PC-3 (cell line): ENCODE results near the gene BAIAP2. TPM values are rescaled to one million over a fixed set of nuclear protein-coding genes. Genes with fewer than 3 reads are reported as not detected.

ENCODE experiments used
- ATAC-seq: fragments of 200-7000 bp; cut with Tn5 transposase; 2 replicates; pipeline ENCODE4 v1.9.1; 2020; ENCODE audit warnings: mild to moderate bottlenecking, moderate library complexity
- BruUV-seq: library from RNA; stranded (reverse); fragments of 400-500 nt; replicated peaks from 2 replicates; lab custom pipeline; 2021; lab: Mats Ljungman, UMichigan
- CTCF ChIA-PET: fragments of 300-600 bp; sonication (Branson Sonifier 250); formaldehyde crosslinking; loops from one replicate; lab custom pipeline; 2022; ENCODE audit warnings: antibody characterized with exemption; lab: Charles Lee
- POLR2A ChIA-PET: fragments of 300-600 bp; sonication (Branson Sonifier 250); formaldehyde crosslinking; loops from one replicate; lab custom pipeline; 2022; ENCODE audit warnings: antibody characterized with exemption; ENCODE audit not compliant: unreplicated experiment; lab: Charles Lee
- DNase-seq: peaks from one replicate; pipeline ENCODE4 v3.0.0-alpha.2; 2015
- H2AFZ ChIP-seq: fragments of 300-600 bp; sonication (generic); 2 replicates; pipeline ENCODE4 v1.6.0; 2016; ENCODE audit warnings: antibody characterized with exemption, low read length
- H3F3A ChIP-seq: fragments of 300-600 bp; sonication (generic); one replicate; pipeline ENCODE4 v1.6.0; 2017; ENCODE audit warnings: antibody characterized with exemption, low read length, control low read depth, mild to moderate bottlenecking; ENCODE audit not compliant: unreplicated experiment
- H3K27ac ChIP-seq: fragments of 300-600 bp; sonication (generic); 2 replicates; pipeline ENCODE4 v1.5.1; 2016; ENCODE audit warnings: mild to moderate bottlenecking, low read length
- H3K27me3 ChIP-seq: fragments of 300-600 bp; sonication (generic); 2 replicates; pipeline ENCODE4 v1.6.1; 2016; ENCODE audit warnings: low read length, mixed read lengths
- H3K36me3 ChIP-seq: fragments of 300-600 bp; sonication (generic); 2 replicates; pipeline ENCODE4 v1.6.1; 2016; ENCODE audit warnings: low read depth, mixed run types, low read length, mixed read lengths
- H3K4me1 ChIP-seq: fragments of 300-600 bp; sonication (generic); 2 replicates; pipeline ENCODE4 v1.5.1; 2016; ENCODE audit warnings: low read length; ENCODE audit not compliant: insufficient read depth
- H3K4me2 ChIP-seq: fragments of 300-600 bp; sonication (generic); 2 replicates; pipeline ENCODE4 v1.6.0; 2016; ENCODE audit warnings: low read length
- H3K4me3 ChIP-seq: fragments of 300-600 bp; sonication (generic); 2 replicates; pipeline ENCODE4 v1.5.1; 2016; ENCODE audit warnings: mild to moderate bottlenecking, low read length, mixed read lengths
- H3K79me2 ChIP-seq: fragments of 300-600 bp; sonication (generic); 2 replicates; pipeline ENCODE4 v1.6.1; 2017; ENCODE audit warnings: low read length, mixed read lengths
- H3K9ac ChIP-seq: fragments of 300-600 bp; sonication (generic); 2 replicates; pipeline ENCODE4 v1.6.0; 2016; ENCODE audit warnings: mild to moderate bottlenecking, low read length
- H3K9me2 ChIP-seq: fragments of 300-600 bp; sonication (generic); replicated peaks from 2 replicates; pipeline ENCODE4 v1.6.1; 2016; ENCODE audit warnings: mixed run types, low read length, mixed read lengths
- H3K9me3 ChIP-seq: fragments of 300-600 bp; sonication (generic); 2 replicates; pipeline ENCODE4 v1.6.1; 2016; ENCODE audit warnings: low read length, mixed read lengths
- H4K20me1 ChIP-seq: fragments of 300-600 bp; sonication (generic); 2 replicates; pipeline ENCODE4 v1.6.1; 2016; ENCODE audit warnings: low read length, mixed read lengths
- CTCF ChIP-seq: fragments of 300-600 bp; sonication (generic); conservative IDR thresholded peaks from 2 replicates; pipeline ENCODE4 v1.5.1; 2017; ENCODE audit warnings: antibody characterized with exemption, low read depth, mild to moderate bottlenecking, low read length
- EZH2 ChIP-seq: fragments of 300-600 bp; sonication (generic); IDR thresholded peaks from one replicate; pipeline ENCODE4 v1.6.1; 2017; ENCODE audit warnings: antibody characterized with exemption, mild to moderate bottlenecking, low read length; ENCODE audit not compliant: unreplicated experiment
- EZH2phosphoT487 ChIP-seq: fragments of 300-600 bp; sonication (generic); IDR thresholded peaks from 2 replicates; pipeline ENCODE4 v1.6.1; 2018; ENCODE audit warnings: mild to moderate bottlenecking, antibody characterized with exemption, low read length, borderline replicate concordance
- intact Hi-C: fragments of 100-400 bp; cut with micrococcal nuclease; formaldehyde crosslinking; loops from 2 replicates; pipeline ENCODE4 v1.9.0; 2023
- total RNA-seq: library from RNA; depleted of rRNA; stranded (reverse); fragments of >200 nt; gene quantifications from 2 replicates; pipeline ENCODE4 v1.2.3, GENCODE V29; 2014

BAIAP2 gene
- total RNA-seq, 1 experiment from 2014 or later, result 56.9 TPM

DNA sequence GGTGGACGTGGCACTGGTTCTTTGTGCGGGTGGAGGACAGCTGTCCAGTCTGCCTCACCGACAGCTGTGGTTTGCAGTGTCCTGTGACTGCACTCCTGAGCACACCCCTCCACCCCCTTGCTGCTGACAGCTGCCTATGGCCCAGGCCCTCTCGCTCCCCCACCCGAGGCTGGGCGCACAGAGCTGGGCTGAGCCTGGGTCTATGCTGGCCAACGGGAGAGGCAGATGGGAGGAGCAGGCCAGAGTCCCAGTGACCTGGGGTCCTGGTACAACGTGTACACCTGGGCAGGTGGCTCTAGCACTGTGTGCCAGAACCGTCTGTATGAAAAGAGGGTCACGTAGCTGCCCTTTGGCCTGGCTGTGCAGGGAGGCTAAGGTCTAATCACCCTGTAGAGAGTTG, 30.5 kb downstream of the BAIAP2 start:
- H3K4me2 ChIP-seq, result no peak overlapping the region
- intact Hi-C loops, result no loop called here
- H3F3A ChIP-seq, result no peaks in the 10 kb centered on the region
- no TSS peak for BruUV-seq
- no peak overlapping the region for H3K4me3 ChIP-seq
- ATAC-seq (0 out of 2 replicates have a peak, but pooled peaks have one; percentile 10), DNase-seq (no peak)
- H3K9me2 ChIP-seq, result no peaks in the 10 kb centered on the region
- H2AFZ ChIP-seq, result no peak overlapping the region
- H3K9me3 ChIP-seq, result no peaks in the 10 kb centered on the region
- ChIA-PET CTCF (no interaction called here), POLR2A (no interaction called here)
- peak overlapping the region; percentile 17; the same call in 1 of the 2 replicates for H3K27ac ChIP-seq
- H3K4me1 ChIP-seq, result peaks cover 16% of the 10 kb centered on the region
- peaks cover 52% of the 10 kb centered on the region for H3K79me2 ChIP-seq
- peaks cover 4% of the 10 kb centered on the region; the same call in 1 of the 2 replicates for H3K36me3 ChIP-seq
- no peaks in the 10 kb centered on the region for H3K27me3 ChIP-seq
- H4K20me1 ChIP-seq, result no peaks in the 10 kb centered on the region
- no peak for TF ChIP-seq EZH2phosphoT487
- no peak for TF ChIP-seq CTCF
- no peak for TF ChIP-seq EZH2
- no peak overlapping the region for H3K9ac ChIP-seq

DNA sequence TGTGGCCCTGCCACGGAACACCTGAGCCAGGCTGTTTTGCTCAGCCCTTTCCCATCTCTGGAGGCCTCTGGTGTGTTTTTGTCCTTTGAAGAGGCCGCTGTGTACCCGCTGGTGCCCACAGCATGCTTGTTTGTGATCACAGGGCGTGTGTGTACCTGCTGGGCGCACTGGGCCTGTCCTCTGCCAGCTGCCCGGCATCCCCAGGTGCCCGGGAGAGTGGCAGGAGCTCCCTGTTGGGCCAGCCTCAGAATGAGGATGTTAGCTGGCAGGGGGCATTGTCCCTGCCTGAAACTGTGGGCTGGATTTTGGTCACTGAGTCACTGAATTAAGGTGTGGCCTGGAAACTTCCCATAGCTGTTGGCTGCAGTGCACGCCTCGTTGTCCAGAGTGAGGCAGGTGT, 31.1 kb downstream of the BAIAP2 start:
- intact Hi-C loops, result no loop called here

More for the DNA sequence above, 31.1 kb downstream of the BAIAP2 start:
- no peaks in the 10 kb centered on the region for H3K9me3 ChIP-seq
- no peaks in the 10 kb centered on the region for H3K9me2 ChIP-seq
- peaks cover 50% of the 10 kb centered on the region for H3K79me2 ChIP-seq
- TF ChIP-seq CTCF (no peak), EZH2 (no peak), EZH2phosphoT487 (no peak)
- no peak overlapping the region for H3K4me2 ChIP-seq
- no peaks in the 10 kb centered on the region for H3F3A ChIP-seq
- H4K20me1 ChIP-seq, result no peaks in the 10 kb centered on the region
- peaks cover 4% of the 10 kb centered on the region; the same call in 1 of the 2 replicates for H3K36me3 ChIP-seq
- BruUV-seq, result no TSS peak
- H3K27ac ChIP-seq, result peak overlapping the region; percentile 23; the same call in 1 of the 2 replicates
- no peak overlapping the region for H3K9ac ChIP-seq
- ATAC-seq (peak; percentile 87), DNase-seq (peak; percentile 73)
- ChIA-PET CTCF (interaction anchor here (0.7 kb wide), 1 partner anchor 43 kb away, joined by 3 read pairs; no protein-coding TSS in a partner anchor), POLR2A (no interaction called here)
- H3K27me3 ChIP-seq, result no peaks in the 10 kb centered on the region
- H3K4me1 ChIP-seq, result peaks cover 16% of the 10 kb centered on the region
- H2AFZ ChIP-seq, result no peak overlapping the region
- H3K4me3 ChIP-seq, result no peak overlapping the region
